H1 (cell line): ENCODE results near the gene HPS6. TPM values are rescaled to one million over a fixed set of nuclear protein-coding genes. Genes with fewer than 3 reads are reported as not detected.

Source experiments
- CTCF ChIA-PET: fragments of 300-600 bp; sonication (Branson Sonifier 250); formaldehyde crosslinking; loops from one replicate; lab custom pipeline; 2021; ENCODE audit not compliant: partially characterized antibody; lab: Charles Lee
- POLR2A ChIA-PET: fragments of 300-600 bp; sonication (Branson Sonifier 250); formaldehyde crosslinking; loops from one replicate; lab custom pipeline; 2021; ENCODE audit warnings: inconsistent platforms; ENCODE audit not compliant: partially characterized antibody; lab: Charles Lee
- DNase-seq, 2 experiments: peaks; one replicate each; pipeline versions ENCODE4 v3.0.0 to v3.0.0-alpha.2; 2010 to 2022; ENCODE audit warnings: low spot score in 2 of 2, low read depth in 1 of 2, mixed read lengths in 1 of 2
- FAIRE-seq: peaks from 2 replicates; lab custom pipeline; 2011; peaks lifted over from hg19 to GRCh38; lab: Jason Lieb, UNC
- H2AFZ ChIP-seq: 2 replicates; pipeline ENCODE4 v1.8.1; 2012; ENCODE audit warnings: low read length, inconsistent platforms
- H2AK5ac ChIP-seq: 2 replicates; pipeline ENCODE4 v1.6.1; 2013; ENCODE audit warnings: low read depth, low read length
- H2BK120ac ChIP-seq: replicated peaks from 2 replicates; pipeline ENCODE3; 2013; ENCODE audit warnings: low read depth, low read length, inconsistent platforms
- H2BK12ac ChIP-seq: 2 replicates; pipeline ENCODE4 v1.6.1; 2013; ENCODE audit warnings: low read depth, low read length
- H2BK15ac ChIP-seq: 2 replicates; pipeline ENCODE4 v1.6.1; 2013; ENCODE audit warnings: low read length
- H2BK20ac ChIP-seq: 2 replicates; pipeline ENCODE4 v1.6.1; 2013; ENCODE audit warnings: low read length
- H2BK5ac ChIP-seq: 2 replicates; pipeline ENCODE4 v1.6.1; 2013; ENCODE audit warnings: low read depth, low read length
- H3K14ac ChIP-seq: 2 replicates; pipeline ENCODE4 v1.6.1; 2013; ENCODE audit warnings: inconsistent platforms; ENCODE audit not compliant: insufficient read length
- H3K18ac ChIP-seq: 2 replicates; pipeline ENCODE4 v1.6.1; 2013; ENCODE audit warnings: low read length; ENCODE audit errors: extremely low read depth
- H3K23ac ChIP-seq: 2 replicates; pipeline ENCODE4 v1.6.1; 2013; ENCODE audit warnings: inconsistent platforms; ENCODE audit not compliant: insufficient read length
- H3K23me2 ChIP-seq: 2 replicates; pipeline ENCODE4 v1.6.1; 2013; ENCODE audit warnings: low read depth, low read length
- H3K27ac ChIP-seq: 2 replicates; pipeline ENCODE4 v1.6.1; 2011; ENCODE audit warnings: low read depth, low read length, inconsistent platforms
- H3K27me3 ChIP-seq, 4 experiments: replicated peaks in 1 of 4; 1 replicate in 1 of 4; 2 replicates in 3 of 4; pipeline versions ENCODE4 v1.6.1 to v1.8.1; 2011 to 2013; ENCODE audit warnings: low read length in 3 of 4, mild to moderate bottlenecking in 3 of 4, inconsistent platforms in 2 of 4, mixed read lengths in 2 of 4, moderate library complexity in 1 of 4; ENCODE audit not compliant: control insufficient read depth in 3 of 4, insufficient read depth in 3 of 4; ENCODE audit errors: extremely low read depth in 1 of 4
- H3K36me3 ChIP-seq, 4 experiments: 2 replicates each; pipeline versions ENCODE4 v1.6.1 to v1.8.1; 2011 to 2013; ENCODE audit warnings: mild to moderate bottlenecking in 4 of 4, low read length in 3 of 4, moderate library complexity in 2 of 4, control low read depth in 1 of 4, inconsistent platforms in 1 of 4; ENCODE audit not compliant: insufficient read depth in 4 of 4, control insufficient read depth in 2 of 4
- H3K4ac ChIP-seq: replicated peaks from 2 replicates; pipeline ENCODE3; 2013; ENCODE audit warnings: low read length, low read depth, mixed read lengths, inconsistent platforms; ENCODE audit not compliant: insufficient read length
- H3K4me1 ChIP-seq, 4 experiments: replicated peaks in 1 of 4; 1 replicate in 1 of 4; 2 replicates in 3 of 4; pipeline versions ENCODE4 v1.6.1 to v1.8.1; 2011 to 2013; ENCODE audit warnings: low read length in 3 of 4, inconsistent platforms in 2 of 4, mixed read lengths in 1 of 4; ENCODE audit not compliant: insufficient read depth in 4 of 4, control insufficient read depth in 3 of 4
- H3K4me2 ChIP-seq, 2 experiments: 2 replicates each; pipeline versions ENCODE4 v1.6.1 to v1.8.1; 2011 to 2013; ENCODE audit warnings: low read depth in 2 of 2, low read length in 2 of 2, control low read depth in 1 of 2, inconsistent platforms in 1 of 2, mild to moderate bottlenecking in 1 of 2; ENCODE audit not compliant: insufficient read depth in 1 of 2
- H3K4me3 ChIP-seq, 4 experiments: fragments of 200-600, 300-600 bp in 1 of 4; sonication (generic), shearing (Covaris generic), sonication (Bioruptor Twin) in 1 of 4; 2 replicates each; pipeline versions ENCODE4 v1.5.1 to v1.8.1; 2011 to 2016; ENCODE audit warnings: low read length in 4 of 4, low read depth in 3 of 4, control low read depth in 2 of 4, inconsistent platforms in 2 of 4, mild to moderate bottlenecking in 2 of 4, mixed read lengths in 1 of 4, moderate library complexity in 1 of 4; ENCODE audit not compliant: insufficient read depth in 2 of 4; ENCODE audit errors: extremely low read depth in 1 of 4
- H3K56ac ChIP-seq: replicated peaks from 2 replicates; pipeline ENCODE3; 2013; ENCODE audit warnings: low read depth, mild to moderate bottlenecking, mixed read lengths, low read length, inconsistent platforms; ENCODE audit not compliant: insufficient read length
- H3K79me1 ChIP-seq: 2 replicates; pipeline ENCODE4 v1.6.1; 2013; ENCODE audit warnings: low read depth, low read length, control low read depth
- H3K79me2 ChIP-seq, 2 experiments: 2 replicates each; pipeline versions ENCODE4 v1.6.1 to v1.8.1; 2012 to 2013; ENCODE audit warnings: low read length in 2 of 2, mild to moderate bottlenecking in 2 of 2, inconsistent platforms in 1 of 2; ENCODE audit not compliant: insufficient read depth in 2 of 2, control insufficient read depth in 1 of 2
- H3K9ac ChIP-seq, 4 experiments: replicated peaks in 1 of 4; 1 replicate in 1 of 4; 2 replicates in 3 of 4; pipeline versions ENCODE4 v1.6.1 to v1.8.1; 2011 to 2013; ENCODE audit warnings: low read depth in 3 of 4, low read length in 3 of 4, control low read depth in 2 of 4, mild to moderate bottlenecking in 2 of 4, moderate library complexity in 2 of 4, inconsistent platforms in 1 of 4; ENCODE audit errors: extremely low read depth in 1 of 4
- H3K9me3 ChIP-seq, 2 experiments: 2 replicates each; pipeline versions ENCODE4 v1.6.1 to v1.8.1; 2012 to 2013; ENCODE audit warnings: mild to moderate bottlenecking in 2 of 2, moderate library complexity in 2 of 2, control low read depth in 1 of 2, inconsistent platforms in 1 of 2, low read depth in 1 of 2, low read length in 1 of 2, mixed read lengths in 1 of 2; ENCODE audit not compliant: insufficient read depth in 2 of 2
- H4K20me1 ChIP-seq, 2 experiments: replicated peaks in 1 of 2; 2 replicates each; pipeline versions ENCODE3 to v1.8.1; 2011 to 2013; ENCODE audit warnings: inconsistent platforms in 2 of 2, low read length in 2 of 2, mild to moderate bottlenecking in 1 of 2; ENCODE audit not compliant: insufficient read depth in 2 of 2, control insufficient read depth in 1 of 2
- H4K5ac ChIP-seq: 2 replicates; pipeline ENCODE4 v1.6.1; 2013; ENCODE audit warnings: low read length, low read depth, mixed read lengths, inconsistent platforms; ENCODE audit not compliant: insufficient read length
- H4K8ac ChIP-seq: 2 replicates; pipeline ENCODE4 v1.8.0; 2013; ENCODE audit warnings: mild to moderate bottlenecking, moderate library complexity, low read length, inconsistent platforms; ENCODE audit not compliant: insufficient read depth; ENCODE audit errors: extremely low read depth
- H4K91ac ChIP-seq: replicated peaks from 2 replicates; pipeline ENCODE3; 2013; ENCODE audit warnings: low read length, mixed read lengths, inconsistent platforms; ENCODE audit not compliant: insufficient read length
- HDAC2 ChIP-seq, 2 experiments: fragments of 300-600 bp in 1 of 2; sonication (generic) in 1 of 2; IDR thresholded peaks; 2 replicates each; pipeline ENCODE4 v1.6.1; 2011 to 2012; ENCODE audit warnings: low read depth in 2 of 2, low read length in 2 of 2, mild to moderate bottlenecking in 2 of 2, moderate library complexity in 2 of 2, borderline replicate concordance in 1 of 2, inconsistent platforms in 1 of 2
- HDAC6 ChIP-seq: IDR thresholded peaks from one replicate; pipeline ENCODE4 v1.7.1; 2012; ENCODE audit warnings: low read depth, mild to moderate bottlenecking, inconsistent platforms, low read length, moderate library complexity
- RXRA ChIP-seq: IDR thresholded peaks from 2 replicates; pipeline ENCODE4 v1.6.1; 2011; ENCODE audit warnings: low read depth, mild to moderate bottlenecking, low read length, moderate library complexity; ENCODE audit not compliant: insufficient read depth
- SAP30 ChIP-seq: fragments of 300-600 bp; sonication (generic); IDR thresholded peaks from 2 replicates; pipeline ENCODE4 v1.7.1; 2012; ENCODE audit warnings: low read length, moderate library complexity, mild to moderate bottlenecking, inconsistent platforms; ENCODE audit not compliant: insufficient read depth, insufficient replicate concordance
- SP2 ChIP-seq: IDR thresholded peaks from 2 replicates; pipeline ENCODE4 v1.6.1; 2012; ENCODE audit warnings: mild to moderate bottlenecking, low read length, inconsistent platforms
- WGBS, 2 experiments: shearing (Covaris generic) in 1 of 2; methylation state at CpG; one replicate each; pipeline versions ENCODE4 v1.1.6 to v1.1.7; 2013 to 2015; ENCODE audit warnings: low lambda C conversion rate in 2 of 2, mixed read lengths in 2 of 2, inconsistent platforms in 1 of 2, low coverage in 1 of 2, missing lambda C conversion rate in 1 of 2; ENCODE audit not compliant: insufficient replicate concordance in 2 of 2, insufficient coverage in 1 of 2, insufficient read length in 1 of 2; ENCODE audit errors: extremely low coverage in 1 of 2, missing lambda C conversion rate in 1 of 2; 5-methylcytosine and 5-hydroxymethylcytosine counted together
- polyA plus RNA-seq, 7 experiments: library from polyadenylated mRNA; depleted of rRNA in 3 of 7; stranded (reverse) in 5 of 7; unstranded in 2 of 7; fragments of >200 nt in 5 of 7; fragments of 200-250 nt in 2 of 7; gene quantifications; 1 replicate in 5 of 7; 2 replicates in 1 of 7; 4 replicates in 1 of 7; pipeline versions ENCODE4 v1.2.1 to v1.2.3, GENCODE V29; 2011 to 2013; ENCODE audit warnings: missing spikeins in 2 of 7, mixed read lengths in 2 of 7
- total RNA-seq: library from RNA; stranded (reverse); fragmentation: NEBNext Ultra II Directional; extraction: Animal tissue kit (Norgen Biotek cat#: 25700); gene quantifications from 2 replicates; pipeline ENCODE4 v1.2.1, GENCODE V29; 2021

The HPS6 gene
- total and polyA plus RNA-seq, 2 of the 8 experiments (the other 6 are each of a cell fraction or from before 2014, with no cell fraction given), result 10.2 to 17.7 TPM

GRCh38 chr10:102045292-102045691 lies 19.9 kb upstream of the HPS6 start:
- H2BK120ac ChIP-seq, result no peak overlapping the region
- no peak overlapping the region for H4K5ac ChIP-seq
- no peak overlapping the region for H3K4me2 ChIP-seq
- H3K36me3 ChIP-seq, result no peaks in the 10 kb centered on the region
- CTCF ChIA-PET, result no interaction called here
- POLR2A ChIA-PET, result no interaction called here
- H3K14ac ChIP-seq, result no peak overlapping the region
- DNase-seq, result no peak
- H3K27me3 ChIP-seq, result no peaks in the 10 kb centered on the region
- H3K9ac ChIP-seq, result no peak overlapping the region
- H2AFZ ChIP-seq, result no peak overlapping the region
- H2BK15ac ChIP-seq, result no peak overlapping the region
- no peak overlapping the region for H2BK12ac ChIP-seq
- H2BK5ac ChIP-seq, result no peak overlapping the region
- H3K4me3 ChIP-seq, result no peak overlapping the region
- no peak overlapping the region for H4K8ac ChIP-seq
- no peak overlapping the region for H2BK20ac ChIP-seq
- no peak overlapping the region for H3K4ac ChIP-seq
- peaks cover 0 to 53% of the 10 kb centered on the region in 2 experiments; a peak in 2 of 4 replicates for H3K79me2 ChIP-seq
- H4K20me1 ChIP-seq, result peaks cover 4% of the 10 kb centered on the region in 2 experiments
- H3K23ac ChIP-seq, result no peak overlapping the region
- no peak overlapping the region for H4K91ac ChIP-seq
- peaks cover 0 to 4% (median 0%) of the 10 kb centered on the region in 4 experiments; a peak in 1 of 7 replicates for H3K4me1 ChIP-seq
- 97% methylated on average over 3 of the region's 3 CpGs; no CpG with 5 or more reads in 1 of the 2 experiments for WGBS, 2 experiments
- H3K79me1 ChIP-seq, result peaks cover 2% of the 10 kb centered on the region
- no peaks in the 10 kb centered on the region for H3K23me2 ChIP-seq
- H2AK5ac ChIP-seq, result no peak overlapping the region
- H3K18ac ChIP-seq, result no peak overlapping the region
- no peaks in the 10 kb centered on the region for H3K9me3 ChIP-seq
- no peak for FAIRE-seq
- no peak overlapping the region for H3K27ac ChIP-seq
- no peak overlapping the region for H3K56ac ChIP-seq
- TF ChIP-seq HDAC6 (no peak), SAP30 (no peak), RXRA (no peak), HDAC2 (IDR thresholded peaks at IDR 0.05; ENCODE audit: borderline replicate concordance in 1 of 2, low read depth in 2 of 2, low read length in 2 of 2) (no peak), SP2 (no peak)
